Measurements from ENCODE around the gene PTPRM.

GRCh38 chr18:7577706-7578105 lies 10.6 kb downstream of the PTPRM start:
- TF ChIP-seq CTCF (conservative IDR thresholded peaks at IDR 0.05; ENCODE audit: low read length), result no peak
- TF ChIP-seq EZH2phosphoT487 (IDR thresholded peaks at IDR 0.05; ENCODE audit: borderline replicate concordance), result no peak

All from Loucy (cell line).